T-helper 2 cell treated with Interferon-gamma antibody and Interleukin-4, amounts not matched to agents 100 ng/mL and 5 ng/mL, for 36 hours (primary cell): ENCODE data around the gene FYN. TPM values are rescaled to one million over a fixed set of nuclear protein-coding genes. Genes with fewer than 3 reads are reported as not detected.

Experiments used
- intact Hi-C: fragments of 100-400 bp; cut with micrococcal nuclease; formaldehyde crosslinking; loops from one replicate; pipeline ENCODE4 v1.15.1; 2023
- total RNA-seq: library from RNA; stranded (reverse); gene quantifications from 2 replicates; pipeline ENCODE4 v1.2.3, GENCODE V29; 2022

Gene FYN
- total RNA-seq, 1 donor from 2014 or later, result 125 TPM

DNA sequence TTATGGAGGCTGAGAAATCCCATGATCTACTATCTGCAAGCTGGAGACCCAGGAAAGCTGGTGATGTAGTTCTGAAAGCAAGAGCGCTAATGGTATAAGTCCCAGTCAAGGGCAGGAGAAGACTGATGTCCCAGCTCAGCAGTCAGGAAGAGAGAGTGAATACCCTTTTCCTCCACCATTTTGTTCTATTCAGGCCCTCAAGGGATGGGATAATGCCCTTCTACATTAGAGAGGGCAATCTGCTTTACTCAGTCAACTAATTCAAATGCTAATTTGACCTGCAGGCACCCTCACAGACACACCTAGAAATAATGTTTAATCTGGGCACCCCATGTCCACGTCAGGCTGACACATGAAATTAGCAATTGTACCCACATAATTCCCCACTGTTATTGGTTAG is 10.8 kb upstream of the FYN start:
- intact Hi-C loops, result no loop called here

GRCh38 chr6:111880181-111880888 is 7.1 kb upstream of the FYN start:
- intact Hi-C loops, result no loop called here

DNA sequence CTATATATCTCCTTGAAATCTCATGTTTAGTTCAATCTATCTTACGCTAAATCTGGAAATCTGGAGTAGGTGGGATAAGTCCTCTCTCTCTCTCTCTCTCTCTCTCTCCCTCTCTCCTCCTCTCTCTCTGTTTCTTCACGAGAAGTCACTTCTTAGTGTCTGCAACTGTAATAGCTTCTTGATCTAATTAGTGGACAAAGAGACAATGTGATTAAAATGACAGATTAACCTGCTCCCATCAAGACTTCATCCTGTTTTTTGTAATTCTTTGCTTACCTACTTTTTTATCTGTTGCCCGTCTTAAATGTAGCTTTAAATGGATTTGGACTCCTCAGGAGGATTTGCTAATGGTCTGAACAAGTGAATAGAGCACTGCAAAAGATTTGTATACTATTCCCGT is 2.5 kb upstream of the FYN start:
- intact Hi-C loops, result no loop called here

DNA sequence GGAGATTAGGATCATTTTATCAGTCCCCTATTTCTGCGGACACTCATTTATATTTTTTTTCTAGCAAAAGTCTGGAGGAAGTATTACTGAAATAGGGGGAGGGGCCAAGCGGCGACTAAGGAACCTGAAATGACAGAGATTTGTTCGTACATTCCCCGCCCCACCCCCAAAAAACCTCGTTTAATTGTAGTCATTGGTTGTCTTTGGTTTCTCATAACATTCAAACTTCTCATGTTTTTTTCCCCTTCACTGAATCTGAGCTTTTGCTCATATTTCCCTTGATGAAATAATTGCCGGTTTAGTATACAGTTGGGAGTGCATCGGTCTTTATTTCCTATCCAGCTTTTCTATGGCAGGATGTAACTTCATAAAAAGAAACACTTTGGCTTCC is 768 bp upstream of the FYN start:
- intact Hi-C loops, result loop anchor here (5.0 kb wide), 1 partner anchor 1057 kb away; the partner anchor contains the start of gene CDK19

DNA sequence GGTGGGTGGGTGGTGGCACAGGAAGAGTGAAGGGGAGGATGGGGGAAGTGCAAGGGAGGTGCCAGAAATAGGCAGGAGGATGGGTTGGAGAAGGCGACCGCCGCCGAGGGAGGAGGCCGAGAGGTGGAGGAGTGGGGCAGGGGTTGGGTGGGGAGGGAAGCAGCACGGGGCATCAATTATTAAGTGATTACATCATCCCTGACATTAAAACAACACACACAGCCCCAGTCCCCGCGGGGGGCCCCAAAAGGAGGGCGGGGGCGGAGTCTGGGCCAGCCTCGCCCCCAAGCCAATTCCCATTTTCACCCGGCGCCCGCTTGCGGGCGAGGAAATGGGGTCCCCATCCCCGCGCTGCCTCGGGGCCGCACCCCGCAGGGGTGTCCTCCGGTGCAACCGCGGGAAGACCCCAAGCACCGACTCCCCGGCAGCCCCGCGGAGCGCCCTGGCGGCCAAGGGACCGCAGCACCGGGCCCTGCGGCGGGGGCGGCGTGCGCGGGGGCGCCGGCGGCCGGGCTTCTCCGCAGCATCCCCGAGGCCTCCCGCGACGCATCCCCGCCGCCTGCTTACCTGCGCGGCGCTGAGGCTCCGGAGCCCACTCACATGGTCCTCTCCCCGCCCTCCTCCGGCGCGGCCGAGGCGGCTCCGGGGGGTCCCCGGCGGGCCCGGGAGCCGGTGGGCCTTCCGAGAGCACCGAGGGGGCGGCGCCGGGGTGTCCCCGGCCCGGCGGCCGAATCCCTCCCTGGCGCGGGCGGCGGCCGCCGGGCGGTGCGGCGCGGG is 663 bp downstream of the FYN start:
- intact Hi-C loops, result loop anchor here (1.0 to 5.0 kb wide), 9 partner anchors 34 to 1692 kb away; partner anchors contain the start of genes CDC40, CDK19, FAM229B and REV3L

DNA sequence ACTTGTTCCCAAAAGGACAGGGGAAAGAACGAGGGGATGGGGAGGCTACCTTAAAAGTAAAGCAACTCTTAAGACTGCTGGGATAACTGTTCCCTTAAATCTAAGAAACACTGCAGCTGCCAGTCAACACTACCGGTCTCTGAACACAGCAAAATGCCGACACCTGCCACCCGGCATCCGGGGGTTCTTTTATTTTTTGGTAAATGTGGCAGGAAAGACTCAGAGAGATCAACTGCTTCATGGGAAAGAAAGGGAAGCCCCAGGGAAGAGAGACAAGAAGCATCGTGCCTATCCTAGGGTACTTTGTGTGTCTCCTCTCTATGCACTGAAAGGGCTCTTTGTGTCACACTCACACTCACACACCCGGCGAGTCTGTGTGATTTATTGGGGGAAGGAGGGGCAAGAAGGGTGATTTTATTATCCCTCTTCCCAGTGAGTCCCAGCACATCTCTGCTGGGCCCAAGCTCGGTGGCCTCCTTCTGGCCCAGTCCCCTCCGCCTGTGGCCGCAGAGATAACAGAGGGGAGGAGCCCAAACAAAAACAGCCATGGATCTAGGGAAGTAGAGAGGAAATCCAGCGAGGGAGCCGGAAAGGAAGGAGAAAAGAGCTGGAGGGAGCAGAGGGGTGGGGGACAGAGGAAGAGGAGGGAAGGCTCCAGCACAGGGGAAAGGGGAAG is 1.4 kb downstream of the FYN start:
- intact Hi-C loops, result loop anchor here (1.0 to 5.0 kb wide), 9 partner anchors 29 to 1691 kb away; partner anchors contain the start of genes CDC40, CDK19, FAM229B and TUBE1

- intact Hi-C loops, result loop anchor here (1.0 to 5.0 kb wide), 4 partner anchors 28 to 1054 kb away; partner anchors contain the start of gene CDK19
These were observed 2.0 kb downstream of the FYN start for GRCh38 chr6:111871207-111871606.

DNA sequence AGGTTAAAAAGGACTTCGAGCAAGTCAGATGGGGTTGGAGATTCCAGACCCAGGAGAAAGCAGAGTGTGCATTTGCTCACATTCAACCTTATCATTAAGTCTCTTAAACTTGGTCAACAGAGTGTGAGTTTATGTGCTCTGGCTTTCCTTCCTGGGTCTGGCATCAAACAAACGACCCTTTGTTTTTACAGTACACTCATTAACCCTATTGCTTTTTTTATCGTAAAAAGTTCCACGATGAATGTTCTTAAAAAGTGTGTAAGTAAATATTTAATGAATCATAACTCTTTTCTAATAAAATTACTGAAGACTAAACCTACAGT is 2.5 kb downstream of the FYN start:
- intact Hi-C loops, result loop anchor here (1.0 to 5.0 kb wide), 4 partner anchors 27 to 1053 kb away; partner anchors contain the start of gene CDK19

GRCh38 chr6:111870051-111870741 is 3.1 kb downstream of the FYN start:
- intact Hi-C loops, result loop anchor here (2.0 to 5.0 kb wide), 2 partner anchors 109 to 1053 kb away; partner anchors contain the start of gene CDK19

- intact Hi-C loops, result no loop called here
These were observed 6.4 kb downstream of the FYN start for GRCh38 chr6:111866857-111867256.

- intact Hi-C loops, result no loop called here
These were observed 7.2 kb downstream of the FYN start for GRCh38 chr6:111865909-111866546.

DNA sequence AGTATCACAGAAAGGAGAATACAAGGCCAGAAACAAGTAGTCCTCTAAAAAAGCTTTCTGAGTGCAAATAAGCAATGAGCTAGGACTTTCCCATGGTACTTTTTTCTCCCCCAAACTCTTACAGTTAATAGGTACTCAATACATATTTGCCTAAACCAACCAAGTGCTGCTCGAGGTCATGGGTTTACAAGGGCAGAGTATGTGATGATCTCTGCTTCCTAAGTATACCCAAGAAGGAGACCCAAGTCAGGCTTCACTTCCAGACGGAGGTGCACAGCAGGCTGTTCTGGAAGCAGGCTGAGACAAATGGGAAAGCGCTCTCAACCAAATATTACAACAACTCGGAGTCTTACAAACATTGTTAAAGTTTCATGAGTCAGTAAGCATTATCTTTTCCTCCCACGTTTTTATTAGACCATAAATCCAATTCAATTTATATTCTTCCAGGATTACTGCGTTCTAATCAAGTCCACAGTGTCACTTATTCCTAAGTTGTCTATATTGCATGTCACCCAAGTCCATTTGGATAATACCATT is 8.1 kb downstream of the FYN start:
- intact Hi-C loops, result no loop called here

DNA sequence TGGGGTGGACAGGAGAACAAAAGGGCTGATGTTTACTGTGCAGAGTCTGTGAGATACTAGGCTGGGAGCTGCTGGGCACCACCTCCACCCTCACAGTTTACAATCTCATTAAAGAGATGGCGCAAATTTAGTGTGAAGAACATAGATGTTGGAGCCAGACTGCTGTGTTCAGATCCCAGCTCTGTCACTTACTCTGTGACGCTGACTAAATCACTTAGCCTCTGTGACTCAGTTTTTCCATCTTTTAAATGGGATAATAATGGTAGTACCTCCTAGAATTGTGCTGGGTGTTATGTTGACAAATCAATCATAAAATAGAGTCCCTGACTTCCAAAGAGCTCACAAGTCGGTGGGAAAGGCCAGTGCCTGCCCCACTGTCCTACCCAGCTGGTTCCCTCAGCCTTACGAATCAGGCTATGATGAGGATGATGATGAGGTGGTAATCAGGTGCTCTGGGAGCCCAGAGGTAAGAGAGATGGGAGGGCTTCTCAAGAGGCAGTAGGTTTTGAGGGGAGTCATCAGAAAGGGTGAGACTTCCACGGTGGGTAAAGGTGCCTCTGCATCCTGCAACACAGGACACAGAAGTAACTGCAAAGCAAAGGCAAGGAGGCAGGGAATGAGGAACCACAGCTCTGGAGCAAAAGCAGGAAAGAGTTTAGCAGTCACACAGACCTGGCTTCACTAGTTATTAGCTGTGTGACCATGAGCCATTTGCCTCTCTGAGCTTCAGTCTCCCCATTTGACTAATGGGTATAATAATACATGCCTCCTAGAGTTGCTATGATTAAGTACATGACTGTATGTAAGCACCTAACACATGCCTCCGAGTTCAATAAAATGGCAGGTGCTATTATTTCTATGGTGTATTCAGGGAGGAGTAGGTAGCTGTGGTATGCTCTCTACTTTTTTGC is 8.9 kb downstream of the FYN start:
- intact Hi-C loops, result no loop called here

- intact Hi-C loops, result no loop called here
These were observed 10.5 kb downstream of the FYN start for GRCh38 chr6:111862741-111863140.

DNA sequence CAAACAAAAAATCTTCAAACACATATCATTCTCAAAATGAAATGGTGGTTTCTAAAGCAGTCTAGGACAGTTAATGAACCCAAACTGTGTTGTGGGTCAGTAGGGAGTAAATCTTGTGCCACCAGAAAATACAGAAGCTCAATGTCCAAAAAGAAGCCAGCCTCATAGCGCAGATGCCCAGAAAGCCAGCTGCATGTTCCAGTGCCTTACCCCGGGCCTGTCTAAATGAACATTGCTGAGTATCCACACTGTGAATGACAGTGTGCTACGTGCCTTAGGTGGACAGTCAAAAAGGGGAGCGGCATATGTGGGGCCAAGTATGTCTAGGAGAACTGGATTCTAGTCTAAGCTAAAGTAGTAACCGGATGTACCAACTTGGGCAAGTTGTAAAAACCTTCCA is 10.9 kb downstream of the FYN start:
- intact Hi-C loops, result no loop called here

DNA sequence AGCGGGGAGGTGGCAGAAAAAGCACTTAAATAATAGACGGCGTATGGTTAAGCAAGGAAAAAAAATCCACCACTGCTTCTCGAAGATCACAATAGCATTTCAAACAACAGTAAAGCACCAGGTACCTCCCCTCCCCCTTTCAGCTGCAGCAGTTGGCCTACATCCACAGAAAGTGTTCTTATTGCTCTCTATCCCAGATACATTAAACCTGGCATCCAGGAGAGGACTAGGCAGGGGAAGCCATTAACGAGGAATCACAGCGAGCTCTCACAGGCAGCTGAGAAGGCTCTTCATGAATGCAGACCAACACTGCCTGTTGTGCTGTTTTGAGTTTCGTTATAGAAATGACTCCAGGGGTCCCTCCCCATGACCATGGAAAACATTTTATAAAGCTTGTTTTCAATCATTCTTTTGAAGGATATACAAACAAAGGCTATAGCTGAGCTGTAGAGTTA is 11.8 kb downstream of the FYN start:
- intact Hi-C loops, result no loop called here

DNA sequence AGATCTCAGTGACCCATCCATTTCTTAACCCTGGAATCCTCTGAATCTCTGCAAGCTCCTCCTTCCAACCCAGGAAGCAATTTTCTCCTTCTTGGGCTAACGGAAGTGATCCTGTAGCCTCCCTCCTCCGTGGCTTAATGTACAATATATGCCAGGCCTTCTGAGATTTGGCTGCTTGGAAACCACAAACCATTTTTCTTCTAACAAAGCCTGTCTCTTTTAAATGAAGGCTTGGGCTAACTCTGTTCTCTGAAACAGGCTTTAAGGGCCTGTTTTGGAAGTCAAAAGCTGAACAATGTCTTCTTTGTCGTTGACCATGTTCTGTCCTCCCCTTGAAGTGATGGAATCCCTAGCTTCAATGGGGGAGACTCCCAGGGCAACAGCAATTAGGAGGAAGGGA is 14.9 kb downstream of the FYN start:
- intact Hi-C loops, result no loop called here

DNA sequence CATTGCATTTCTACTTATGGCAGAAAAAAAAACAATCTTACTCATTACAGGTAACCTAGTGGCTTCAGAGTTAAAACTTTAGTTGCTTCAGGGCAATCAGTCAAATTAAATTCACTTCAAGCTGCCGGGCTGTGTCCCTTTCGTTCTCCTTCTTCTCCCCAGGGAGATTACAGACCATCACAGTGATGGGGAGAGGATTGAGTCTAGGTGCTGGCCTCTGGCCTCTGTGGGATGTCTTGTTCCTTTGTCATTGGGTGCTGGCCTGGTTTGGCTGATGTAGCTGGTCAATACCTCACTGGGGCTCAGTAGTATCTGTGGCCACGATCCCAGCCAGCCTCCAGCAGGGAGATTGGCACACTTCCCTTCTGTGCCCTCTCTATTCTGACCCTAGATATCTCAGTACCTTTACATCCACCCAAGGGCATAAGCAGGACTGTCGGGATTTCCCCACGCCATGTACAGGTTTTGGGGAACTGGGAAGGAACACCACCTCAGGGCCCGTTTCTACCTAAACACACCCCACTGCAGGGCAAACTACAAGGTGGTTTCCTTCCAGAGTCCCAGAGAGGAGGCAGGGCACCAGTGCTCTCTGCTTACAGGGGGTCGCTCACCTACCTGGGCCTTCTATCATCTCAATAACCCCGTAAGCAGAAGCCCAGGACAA is 15.4 kb downstream of the FYN start:
- intact Hi-C loops, result no loop called here

- intact Hi-C loops, result no loop called here
These were observed 17.5 kb downstream of the FYN start for GRCh38 chr6:111855753-111856152.
